AG10803 (cell line): ENCODE measurements around the gene CPEB1.
A peak's percentile ranks its signal among the peaks of the same experiment; 100 is the strongest.

Experiments
- DNase-seq: peaks from one replicate; pipeline ENCODE4 v3.0.0; 2010; ENCODE audit warnings: low read depth
- H3K4me3 ChIP-seq: 2 replicates; pipeline ENCODE4 v1.5.1; 2011; ENCODE audit warnings: mild to moderate bottlenecking, low read length, control low read depth
- CTCF ChIP-seq: conservative IDR thresholded peaks from 2 replicates; pipeline ENCODE4 v1.5.1; 2011; ENCODE audit warnings: mild to moderate bottlenecking, low read length, control low read depth, inconsistent platforms

Gene CPEB1

DNA sequence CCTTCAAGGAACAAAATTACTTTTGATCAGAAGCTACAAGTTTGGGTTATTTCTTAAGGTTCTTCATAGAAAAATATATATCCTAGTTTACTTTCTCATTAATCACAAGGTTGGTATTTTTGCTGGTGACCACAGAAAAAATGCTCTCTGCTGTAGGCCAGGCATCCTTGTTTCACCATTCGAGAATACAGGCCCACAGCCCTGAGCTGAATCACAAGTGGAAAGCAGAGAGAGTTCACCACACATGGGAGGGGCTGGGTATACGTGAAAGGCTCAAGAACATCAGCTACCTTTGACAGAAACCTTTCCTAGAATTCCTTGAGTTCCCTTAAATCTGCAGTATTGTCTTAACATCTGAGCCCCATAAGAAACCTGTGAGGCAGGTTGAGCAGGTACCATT is 23.2 kb downstream of the CPEB1 start:
- TF ChIP-seq CTCF, result no peak
- peak; percentile 43 for DNase-seq

GRCh38 chr15:82621970-82622369 is 25.2 kb downstream of the CPEB1 start:
- no peak; the same call in 1 of the 2 replicates for TF ChIP-seq CTCF
- no peak overlapping the region for H3K4me3 ChIP-seq
- DNase-seq, result no peak

More for the DNA sequence above, 23.2 kb downstream of the CPEB1 start:
- no peak overlapping the region for H3K4me3 ChIP-seq

GRCh38 chr15:82613747-82614146 is 33.4 kb downstream of the CPEB1 start:
- no peak for TF ChIP-seq CTCF
- DNase-seq, result no peak
- no peak overlapping the region for H3K4me3 ChIP-seq

- no peak for TF ChIP-seq CTCF
- no peak for DNase-seq
Measured at GRCh38 chr15:82611348-82611747, 35.8 kb downstream of the CPEB1 start.

DNA sequence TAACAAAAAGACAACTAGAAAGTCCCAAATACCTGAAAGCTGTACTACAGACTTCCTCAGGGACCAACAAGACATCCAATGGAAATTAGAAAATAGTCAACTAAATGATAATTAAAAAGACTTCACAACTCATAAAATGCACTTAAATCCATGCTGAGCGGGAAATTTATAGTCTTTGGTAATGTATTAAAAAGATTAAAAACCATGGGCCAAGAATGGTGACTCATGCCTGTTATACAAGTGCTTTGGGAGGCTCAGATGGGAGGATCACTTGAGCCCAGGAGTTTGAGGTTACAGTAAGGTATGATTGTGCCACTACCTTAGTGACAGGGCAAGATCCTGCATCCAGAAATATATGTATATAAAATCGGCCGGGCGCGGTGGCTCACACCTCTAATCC is 45.0 kb downstream of the CPEB1 start:
- no peak overlapping the region for H3K4me3 ChIP-seq
- no peak for TF ChIP-seq CTCF
- no peak for DNase-seq

More at GRCh38 chr15:82611348-82611747, 35.8 kb downstream of the CPEB1 start:
- H3K4me3 ChIP-seq, result no peak overlapping the region

- TF ChIP-seq CTCF, result no peak
- H3K4me3 ChIP-seq, result no peak overlapping the region
- no peak for DNase-seq
Measured at GRCh38 chr15:82599862-82600261, 47.3 kb downstream of the CPEB1 start.

- DNase-seq, result no peak
- no peak overlapping the region for H3K4me3 ChIP-seq
- no peak for TF ChIP-seq CTCF
Measured at GRCh38 chr15:82597815-82598214, 49.3 kb downstream of the CPEB1 start.
